A673 (cell line): ENCODE measurements around the gene HMGB1.

Experiments
- CTCF ChIP-seq: fragments of 300-800, 200-600 bp; sonication (generic); conservative IDR thresholded peaks from 2 replicates; pipeline ENCODE4 v1.5.1; 2017; ENCODE audit warnings: low read depth, mild to moderate bottlenecking, antibody characterized with exemption, low read length, moderate library complexity, mixed read lengths
- EZH2 ChIP-seq: fragments of 200-600 bp; sonication (generic); IDR thresholded peaks from 2 replicates; pipeline ENCODE4 v1.6.1; 2017; ENCODE audit warnings: borderline replicate concordance, low read depth, mild to moderate bottlenecking, mixed read lengths, antibody characterized with exemption, low read length; ENCODE audit not compliant: poor library complexity, severe bottlenecking

GRCh38 chr13:30413842-30414241 is 51.9 kb downstream of the HMGB1 start:
- TF ChIP-seq CTCF: no peak
- no peak for TF ChIP-seq EZH2
